SK-N-MC (cell line): Measurements from ENCODE around the gene PRDM10.

Experiments
- EZH2 ChIP-seq: fragments of 200-600 bp; sonication (generic); IDR thresholded peaks from one replicate; pipeline ENCODE4 v1.6.1; 2017; ENCODE audit warnings: antibody characterized with exemption
- POLR2AphosphoS5 ChIP-seq: IDR thresholded peaks from 2 replicates; pipeline ENCODE4 v1.6.1; 2012; ENCODE audit warnings: mild to moderate bottlenecking, low read depth, low read length, borderline replicate concordance

DNA sequence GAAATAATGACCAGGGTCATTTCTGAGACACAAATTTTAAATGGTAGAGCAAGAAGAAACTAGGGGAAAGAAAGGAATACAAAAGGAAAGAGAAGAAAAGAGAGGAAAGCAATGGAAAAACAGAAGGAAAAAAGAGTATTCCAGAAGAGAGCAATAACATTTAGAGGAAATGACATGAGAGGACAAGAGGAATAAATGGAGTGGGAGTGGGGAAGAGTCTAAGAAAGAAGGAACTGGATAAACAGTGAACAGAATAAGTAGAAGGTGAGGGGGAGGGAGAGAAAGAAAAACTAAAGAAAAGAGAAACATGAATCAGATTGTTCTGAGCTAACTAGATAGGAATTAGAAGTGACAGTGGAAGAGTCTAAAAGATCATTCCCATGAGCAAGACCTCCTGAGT is 28.4 kb downstream of the PRDM10 start:
- no peak for TF ChIP-seq EZH2
- TF ChIP-seq POLR2AphosphoS5 = no peak
